HL-60 (cell line): ENCODE results near the gene STARD7.

Source experiments
- DNase-seq, 2 experiments: peaks; one replicate each; pipeline ENCODE4 v3.0.0-alpha.2; 2010 to 2020; ENCODE audit warnings: low read depth in 1 of 2, low spot score in 1 of 2
- H3K27ac ChIP-seq: fragments of 250-450 bp; sonication (Bioruptor Pico); replicated peaks from 2 replicates; pipeline ENCODE4 v1.5.1; 2020; ENCODE audit warnings: mild to moderate bottlenecking, moderate library complexity
- H3K27me3 ChIP-seq: fragments of 250-450 bp; sonication (Bioruptor Pico); 2 replicates; pipeline ENCODE4 v1.5.1; 2021; ENCODE audit warnings: mild to moderate bottlenecking, moderate library complexity; ENCODE audit not compliant: insufficient read depth, poor library complexity, severe bottlenecking
- H3K4me3 ChIP-seq: replicated peaks from 2 replicates; pipeline ENCODE4 v1.5.1; 2011; ENCODE audit warnings: mild to moderate bottlenecking, control low read depth, low read length; ENCODE audit not compliant: insufficient read depth
- CTCF ChIP-seq: IDR thresholded peaks from one replicate; pipeline ENCODE4 v1.5.1; 2011; ENCODE audit warnings: low read length, control low read depth, inconsistent platforms; ENCODE audit not compliant: insufficient read depth
- GABPA ChIP-seq: IDR thresholded peaks from 2 replicates; pipeline ENCODE4 v1.6.1; 2012; ENCODE audit warnings: low read depth
- POLR2AphosphoS5 ChIP-seq: IDR thresholded peaks from 2 replicates; pipeline ENCODE4 v1.6.1; 2012; ENCODE audit warnings: low read depth
- SPI1 ChIP-seq: IDR thresholded peaks from 2 replicates; pipeline ENCODE4 v1.6.1; 2012; ENCODE audit warnings: low read depth, mild to moderate bottlenecking, borderline replicate concordance
- TF ChIP-seq, protein P1 (sequence below): IDR thresholded peaks from 2 replicates; pipeline ENCODE4 v1.6.1; 2012; ENCODE audit warnings: low read depth; ENCODE audit not compliant: insufficient replicate concordance

The STARD7 gene

DNA sequence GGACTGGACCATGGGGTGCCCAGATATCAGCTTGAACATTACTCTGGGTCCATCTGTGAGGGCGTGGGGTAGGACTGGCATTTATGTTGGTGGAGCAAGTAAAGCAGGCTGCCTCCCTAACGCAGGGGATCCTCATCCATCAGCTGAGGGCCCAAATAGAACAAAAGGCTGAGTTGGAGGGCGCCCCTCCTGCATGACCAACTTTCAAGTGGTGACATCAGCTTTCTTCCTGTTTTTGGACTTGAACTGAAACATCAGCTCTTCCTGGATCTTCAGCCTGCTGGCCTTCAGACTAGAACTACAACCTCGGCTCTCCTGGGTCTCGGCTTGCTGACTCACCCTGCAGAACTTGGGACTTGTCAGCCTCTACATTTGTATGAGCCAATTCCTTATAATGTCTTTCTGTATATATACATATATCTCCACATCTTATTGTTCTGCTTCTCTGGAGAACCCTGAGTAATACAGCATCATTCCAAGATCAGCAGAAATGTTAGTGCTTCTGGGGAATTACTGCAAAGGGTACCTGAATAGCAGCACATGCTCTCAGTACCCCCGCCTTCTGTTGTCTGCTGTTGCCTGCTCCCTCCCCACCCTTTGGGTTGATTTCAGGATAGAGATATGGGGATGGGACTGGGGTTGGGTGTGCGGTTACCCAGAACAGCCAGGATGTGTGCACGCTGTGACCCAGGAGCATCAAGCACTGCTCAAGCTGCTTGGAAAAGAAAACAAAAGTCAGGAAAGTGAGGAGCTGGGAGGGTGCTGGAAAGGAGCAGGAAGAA, 37.2 kb upstream of the STARD7 start:
- H3K4me3 ChIP-seq, result no peak overlapping the region
- no peaks in the 10 kb centered on the region for H3K27me3 ChIP-seq
- TF ChIP-seq, protein P1, sequence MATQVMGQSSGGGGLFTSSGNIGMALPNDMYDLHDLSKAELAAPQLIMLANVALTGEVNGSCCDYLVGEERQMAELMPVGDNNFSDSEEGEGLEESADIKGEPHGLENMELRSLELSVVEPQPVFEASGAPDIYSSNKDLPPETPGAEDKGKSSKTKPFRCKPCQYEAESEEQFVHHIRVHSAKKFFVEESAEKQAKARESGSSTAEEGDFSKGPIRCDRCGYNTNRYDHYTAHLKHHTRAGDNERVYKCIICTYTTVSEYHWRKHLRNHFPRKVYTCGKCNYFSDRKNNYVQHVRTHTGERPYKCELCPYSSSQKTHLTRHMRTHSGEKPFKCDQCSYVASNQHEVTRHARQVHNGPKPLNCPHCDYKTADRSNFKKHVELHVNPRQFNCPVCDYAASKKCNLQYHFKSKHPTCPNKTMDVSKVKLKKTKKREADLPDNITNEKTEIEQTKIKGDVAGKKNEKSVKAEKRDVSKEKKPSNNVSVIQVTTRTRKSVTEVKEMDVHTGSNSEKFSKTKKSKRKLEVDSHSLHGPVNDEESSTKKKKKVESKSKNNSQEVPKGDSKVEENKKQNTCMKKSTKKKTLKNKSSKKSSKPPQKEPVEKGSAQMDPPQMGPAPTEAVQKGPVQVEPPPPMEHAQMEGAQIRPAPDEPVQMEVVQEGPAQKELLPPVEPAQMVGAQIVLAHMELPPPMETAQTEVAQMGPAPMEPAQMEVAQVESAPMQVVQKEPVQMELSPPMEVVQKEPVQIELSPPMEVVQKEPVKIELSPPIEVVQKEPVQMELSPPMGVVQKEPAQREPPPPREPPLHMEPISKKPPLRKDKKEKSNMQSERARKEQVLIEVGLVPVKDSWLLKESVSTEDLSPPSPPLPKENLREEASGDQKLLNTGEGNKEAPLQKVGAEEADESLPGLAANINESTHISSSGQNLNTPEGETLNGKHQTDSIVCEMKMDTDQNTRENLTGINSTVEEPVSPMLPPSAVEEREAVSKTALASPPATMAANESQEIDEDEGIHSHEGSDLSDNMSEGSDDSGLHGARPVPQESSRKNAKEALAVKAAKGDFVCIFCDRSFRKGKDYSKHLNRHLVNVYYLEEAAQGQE, result no peak
- TF ChIP-seq GABPA, result no peak
- no peak for TF ChIP-seq POLR2AphosphoS5
- TF ChIP-seq CTCF, result no peak
- TF ChIP-seq SPI1, result no peak
- DNase-seq, result peak in 1 of 2 experiments; percentile 76
- H3K27ac ChIP-seq, result peak overlapping the region; percentile 40

DNA sequence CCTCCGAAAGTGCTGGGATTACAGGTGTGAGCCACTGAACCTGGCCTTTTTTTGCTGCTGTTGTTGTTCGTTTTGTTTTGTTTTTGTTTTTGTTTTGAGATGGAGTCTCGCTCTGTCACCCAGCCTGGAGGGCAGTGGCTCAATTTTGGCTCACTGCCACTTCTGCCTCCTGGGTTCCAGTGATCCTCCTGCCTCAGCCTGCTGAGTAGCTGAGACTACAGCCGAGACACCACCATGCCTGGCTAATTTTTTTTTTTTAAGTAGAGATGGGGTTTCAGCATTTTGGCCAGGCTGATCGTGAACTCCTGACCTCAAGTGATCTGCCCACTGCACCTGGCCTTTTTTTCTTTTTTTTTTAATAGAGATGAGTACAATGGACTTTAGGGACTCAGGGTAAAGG, 35.2 kb upstream of the STARD7 start:
- TF ChIP-seq CTCF (no peak), GABPA (no peak), POLR2AphosphoS5 (no peak), SPI1 (no peak)
- TF ChIP-seq, protein P1, result no peak
- Histone ChIP-seq H3K27me3 (no peaks in the 10 kb centered on the region), H3K4me3 (no peak overlapping the region), H3K27ac (no peak overlapping the region)
- no peak for DNase-seq

- peak overlapping the region; percentile 80 for H3K27ac ChIP-seq
- TF ChIP-seq POLR2AphosphoS5 (peak; percentile 62), CTCF (no peak), GABPA (peak; percentile 50)
- no peak overlapping the region for H3K4me3 ChIP-seq
- DNase-seq, result peak in 1 of 2 experiments; percentile 91
- no peaks in the 10 kb centered on the region for H3K27me3 ChIP-seq
Observed at GRCh38 chr2:96241900-96242611, 33.4 kb upstream of the STARD7 start.
